A549 (cell line): Measurements from ENCODE around the gene ENTHD1. TPM values are rescaled to one million over a fixed set of nuclear protein-coding genes. Genes with fewer than 3 reads are reported as not detected.
"Not testable (repeated sequence)": the region's sequence is repeated elsewhere in the genome, so short reads cannot be mapped to it uniquely, and the experiment has no call there.

Experiments
- ATAC-seq, 2 experiments: fragments of 200-7000 bp in 1 of 2; fragments of >200 bp in 1 of 2; cut with Nextera tagmentation in 1 of 2; cut with Tn5 transposase in 1 of 2; 3 replicates each; pipeline versions ENCODE4 v1.8.0 to v1.9.1; 2018 to 2020; ENCODE audit warnings: mild to moderate bottlenecking in 1 of 2, moderate library complexity in 1 of 2
- CTCF ChIA-PET: fragments of 300-600 bp; sonication (Branson Sonifier 250); formaldehyde crosslinking; extraction: SDS; loops from one replicate; lab custom pipeline; 2021; ENCODE audit warnings: antibody characterized with exemption, inconsistent platforms; lab: Yijun Ruan, JAX
- POLR2A ChIA-PET: fragments of 350-600 bp; formaldehyde crosslinking; extraction: SDS; loops from one replicate; lab custom pipeline; 2021; ENCODE audit warnings: antibody characterized with exemption, inconsistent platforms; lab: Yijun Ruan, JAX
- DNase-seq, 2 experiments: peaks; one replicate each; pipeline versions ENCODE4 v3.0.0 to v3.0.0-alpha.2; 2011 to 2016; ENCODE audit warnings: low read depth in 1 of 2, low spot score in 1 of 2
- FAIRE-seq: peaks from 2 replicates; lab custom pipeline; 2011; peaks lifted over from hg19 to GRCh38; lab: Jason Lieb, UNC
- H3K27ac ChIP-seq, 2 experiments: fragments of >200 bp; sonication (Bioruptor Twin); formaldehyde crosslinking; 3 replicates each; pipeline ENCODE4 v1.5.1; 2016 to 2017
- H3K4me1 ChIP-seq: fragments of >200 bp; sonication (Bioruptor Twin); formaldehyde crosslinking; 3 replicates; pipeline ENCODE4 v1.6.1; 2016
- H3K4me2 ChIP-seq: fragments of >200 bp; sonication (Bioruptor Twin); formaldehyde crosslinking; 3 replicates; pipeline ENCODE4 v1.6.1; 2016
- H3K4me3 ChIP-seq: fragments of >200 bp; sonication (Bioruptor Twin); formaldehyde crosslinking; 3 replicates; pipeline ENCODE4 v1.5.1; 2016
- H3K9me3 ChIP-seq: fragments of >200 bp; sonication (Bioruptor Twin); formaldehyde crosslinking; 3 replicates; pipeline ENCODE4 v1.6.1; 2016
- CHD2 ChIP-seq: fragments of 150-350 bp; IDR thresholded peaks from 2 replicates; pipeline ENCODE4 v1.6.1; 2014; ENCODE audit warnings: low read length; ENCODE audit not compliant: partially characterized antibody
- CHD4 ChIP-seq: fragments of 200-600 bp; sonication (generic); IDR thresholded peaks from 2 replicates; pipeline ENCODE4 v1.6.1; 2016; ENCODE audit warnings: antibody characterized with exemption, mild to moderate bottlenecking, borderline replicate concordance
- EHMT2 ChIP-seq: fragments of 200-600 bp; sonication (generic); IDR thresholded peaks from 2 replicates; pipeline ENCODE4 v1.6.1; 2016; ENCODE audit warnings: antibody characterized with exemption, low read depth, mild to moderate bottlenecking, moderate library complexity
- ELK1 ChIP-seq: fragments of 150-350 bp; IDR thresholded peaks from 2 replicates; pipeline ENCODE4 v1.6.1; 2014; ENCODE audit warnings: low read depth, mild to moderate bottlenecking, low read length
- EP300 ChIP-seq, 2 experiments: fragments of >200 bp; sonication (Bioruptor Twin); formaldehyde crosslinking; IDR thresholded peaks; 2 replicates in 1 of 2; 3 replicates in 1 of 2; pipeline ENCODE4 v1.6.1; 2016 to 2017
- FOSL2 ChIP-seq, 2 experiments: fragments of 450-650 bp in 1 of 2; fragments of >200 bp in 1 of 2; sonication (Bioruptor Twin) in 1 of 2; formaldehyde crosslinking; IDR thresholded peaks; 2 replicates each; pipeline versions ENCODE4 v1.5.0 to v1.6.1; 2016 to 2020; ENCODE audit warnings: mild to moderate bottlenecking in 1 of 2, moderate library complexity in 1 of 2
- HEYL ChIP-seq: fragments of 250-450 bp; sonication (Bioruptor Pico); IDR thresholded peaks from 2 replicates; pipeline ENCODE4 v1.8.0; 2021; ENCODE audit warnings: mild to moderate bottlenecking, moderate library complexity
- KDM1A ChIP-seq: fragments of 200-600 bp; sonication (generic); IDR thresholded peaks from 2 replicates; pipeline ENCODE4 v1.6.1; 2016; ENCODE audit warnings: low read depth, mild to moderate bottlenecking
- MAFK ChIP-seq: fragments of 450-650 bp; IDR thresholded peaks from 2 replicates; pipeline ENCODE4 v1.6.1; 2014; ENCODE audit not compliant: partially characterized antibody
- MAZ ChIP-seq: fragments of 150-350 bp; IDR thresholded peaks from 2 replicates; pipeline ENCODE4 v1.6.1; 2014; ENCODE audit warnings: antibody characterized with exemption, low read depth, low read length, borderline replicate concordance
- NFE2L2 ChIP-seq: fragments of 150-350 bp; conservative IDR thresholded peaks from 2 replicates; pipeline ENCODE4 v1.6.1; 2014; ENCODE audit warnings: low read length
- NPAS2 ChIP-seq: fragments of 250-450 bp; sonication (Bioruptor Pico); IDR thresholded peaks from 2 replicates; pipeline ENCODE4 v1.8.0; 2022; ENCODE audit warnings: mild to moderate bottlenecking, moderate library complexity, borderline replicate concordance
- RCOR1 ChIP-seq: fragments of 150-350 bp; IDR thresholded peaks from 2 replicates; pipeline ENCODE4 v1.6.1; 2014; ENCODE audit warnings: antibody characterized with exemption, low read length, low read depth
- RFX5 ChIP-seq: fragments of 450-650 bp; IDR thresholded peaks from 2 replicates; pipeline ENCODE4 v1.7.1; 2014; ENCODE audit warnings: antibody characterized with exemption, mild to moderate bottlenecking, moderate library complexity
- RNF2 ChIP-seq: fragments of 200-600 bp; sonication (generic); IDR thresholded peaks from 2 replicates; pipeline ENCODE4 v1.6.1; 2016; ENCODE audit warnings: low read depth, mild to moderate bottlenecking, antibody characterized with exemption, moderate library complexity, borderline replicate concordance
- TFCP2L1 ChIP-seq: fragments of 250-450 bp; sonication (Bioruptor Pico); IDR thresholded peaks from 2 replicates; pipeline ENCODE4 v1.5.0; 2021; ENCODE audit warnings: mild to moderate bottlenecking
- ZC3H11A ChIP-seq: fragments of 450-650 bp; IDR thresholded peaks from 2 replicates; pipeline ENCODE4 v1.6.1; 2014; ENCODE audit warnings: antibody characterized with exemption, mild to moderate bottlenecking
- ZSCAN20 ChIP-seq: fragments of 250-450 bp; sonication (Bioruptor Pico); IDR thresholded peaks from 2 replicates; pipeline ENCODE4 v1.8.0; 2022; ENCODE audit warnings: mild to moderate bottlenecking, moderate library complexity
- WGBS: methylation state at CpG from one replicate; pipeline ENCODE4 v1.1.6; 2017; ENCODE audit errors: missing lambda C conversion rate; 5-methylcytosine and 5-hydroxymethylcytosine counted together
- polyA plus RNA-seq, 4 experiments: library from polyadenylated mRNA; depleted of rRNA in 3 of 4; stranded (reverse); fragments of >200 nt; fragmentation: RNase III in 1 of 4; extraction: RNeasy Plus Mini Kit Qiagen cat#74134 plus additional on column Dnase treatment in 1 of 4; gene quantifications; 2 replicates in 3 of 4; 3 replicates in 1 of 4; pipeline ENCODE4 v1.2.3, GENCODE V29; 2011 to 2017

ENTHD1 gene
- polyA plus RNA-seq, 2 of the 4 experiments (the other 2 are of a cell fraction) = not detected

DNA sequence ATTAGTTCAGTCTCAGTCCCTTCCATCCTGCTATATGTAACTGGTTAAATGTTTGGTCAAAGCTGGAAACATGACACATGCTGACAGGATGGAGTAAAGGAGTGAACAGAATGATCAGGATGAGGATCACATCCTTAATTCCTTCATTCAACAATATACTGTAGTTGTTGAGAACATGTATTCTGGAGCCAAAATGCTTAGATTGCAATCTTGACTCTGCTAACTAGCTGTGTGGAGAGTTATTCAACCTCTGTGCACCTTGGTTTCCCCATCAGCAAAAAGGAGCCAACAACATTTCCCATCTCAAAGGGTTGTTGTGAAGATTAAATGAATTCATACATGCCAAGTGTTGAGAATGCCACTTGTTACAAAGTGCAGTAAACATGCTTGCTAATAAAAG lies 12.8 kb downstream of the ENTHD1 start:
- H3K4me3 ChIP-seq = no peak overlapping the region
- TF ChIP-seq TFCP2L1 (CRISPR knock-in tag) (no peak), MAFK (peak; percentile 22)
- H3K4me2 ChIP-seq = no peak overlapping the region
- H3K27ac ChIP-seq = no peak overlapping the region
- no peaks in the 10 kb centered on the region for H3K4me1 ChIP-seq
- FAIRE-seq = no peak
- DNase-seq = no peak
- no peak for ATAC-seq
- no peaks in the 10 kb centered on the region for H3K9me3 ChIP-seq
- ChIA-PET CTCF (no interaction called here), POLR2A (no interaction called here)

DNA sequence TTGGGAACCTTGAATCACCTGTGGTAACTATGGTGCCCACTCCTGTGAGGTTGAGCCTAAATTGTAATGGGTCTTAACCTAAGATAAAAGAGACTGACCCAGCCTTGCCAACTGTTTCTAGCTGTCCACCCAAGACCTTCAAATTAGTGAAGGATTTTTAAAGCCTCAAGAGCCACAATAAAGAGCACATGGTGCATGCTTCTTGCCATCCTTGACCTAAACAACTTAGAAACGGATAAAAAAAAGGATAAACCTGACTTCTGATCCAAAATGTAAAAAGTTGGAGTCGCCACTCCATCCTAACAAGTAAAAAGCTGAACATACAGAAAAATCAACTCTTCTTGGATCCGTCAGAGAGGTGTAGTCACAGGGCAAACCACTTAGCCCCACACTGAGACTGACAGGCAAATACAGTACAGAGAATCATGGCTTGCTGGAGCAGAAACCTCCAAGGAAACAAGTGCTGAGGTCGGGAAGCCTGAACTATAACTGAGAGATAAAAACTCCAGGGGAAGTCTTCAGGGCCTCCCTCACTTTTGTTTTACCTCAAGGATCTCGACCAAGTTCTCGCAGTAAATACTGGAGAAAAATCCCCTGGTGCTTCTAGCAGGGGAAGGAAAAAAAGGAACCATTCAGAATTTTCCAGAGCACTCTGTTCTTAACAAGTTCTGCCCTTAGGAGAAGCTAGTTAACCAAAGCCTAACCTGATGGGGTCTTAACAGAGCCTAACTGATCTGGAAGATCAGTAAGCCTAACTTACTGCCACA lies 16.3 kb downstream of the ENTHD1 start:
- 19% methylated on average over 6 of the region's 6 CpGs for WGBS
- TF ChIP-seq NFE2L2 (no peak), MAZ (no peak), ZC3H11A (no peak), FOSL2 (IDR thresholded peaks at IDR 0.05) (no peak), FOSL2 (CRISPR knock-in tag; IDR thresholded peaks at IDR 0.05) (no peak), NPAS2 (CRISPR knock-in tag) (no peak), KDM1A (no peak), RNF2 (no peak), TFCP2L1 (CRISPR knock-in tag) (no peak), EHMT2 (no peak), RCOR1 (no peak), RFX5 (no peak), CHD4 (no peak), CHD2 (no peak), ZSCAN20 (CRISPR knock-in tag) (no peak), HEYL (no peak), MAFK (no peak)

DNA sequence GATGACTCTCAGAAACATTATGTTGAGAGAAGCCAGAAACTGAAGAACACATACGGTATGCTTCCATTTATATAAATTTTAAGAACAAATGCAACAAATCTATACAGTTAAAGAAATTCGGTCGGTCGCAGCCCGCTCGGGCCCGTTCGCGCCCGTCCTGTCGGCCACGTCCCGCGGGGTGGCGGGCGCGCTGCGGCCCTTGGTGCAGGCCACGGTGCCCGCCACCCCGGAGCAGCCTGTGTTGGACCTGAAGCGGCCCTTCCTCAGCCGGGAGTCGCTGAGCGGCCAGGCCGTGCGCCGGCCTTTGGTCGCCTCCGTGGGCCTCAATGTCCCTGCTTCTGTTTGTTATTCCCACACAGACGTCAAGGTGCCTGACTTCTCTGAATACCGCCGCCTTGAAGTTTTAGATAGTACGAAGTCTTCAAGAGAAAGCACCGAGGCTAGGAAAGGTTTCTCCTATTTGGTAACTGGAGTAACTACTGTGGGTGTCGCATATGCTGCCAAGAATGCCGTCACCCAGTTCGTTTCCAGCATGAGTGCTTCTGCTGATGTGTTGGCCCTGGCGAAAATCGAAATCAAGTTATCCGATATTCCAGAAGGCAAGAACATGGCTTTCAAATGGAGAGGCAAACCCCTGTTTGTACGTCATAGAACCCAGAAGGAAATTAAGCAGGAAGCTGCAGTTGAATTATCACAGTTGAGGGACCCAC lies 18.2 kb downstream of the ENTHD1 start:
- H3K4me1 ChIP-seq, H3K9me3 ChIP-seq, H3K4me3 ChIP-seq, H3K4me2 ChIP-seq, POLR2A ChIA-PET, FAIRE-seq, H3K27ac ChIP-seq, DNase-seq: not testable (repeated sequence)
- CTCF ChIA-PET = interaction anchor here (1.0 kb wide), 1 partner anchor 340 kb away, joined by 3 read pairs; no protein-coding TSS in a partner anchor
- ATAC-seq = peak in 1 of 2 experiments; percentile 94; a peak in 3 of 6 replicates
- WGBS = 76% methylated on average over 26 of the region's 42 CpGs

More for the DNA sequence above, 16.3 kb downstream of the ENTHD1 start:
- ATAC-seq = no peak
- CTCF ChIA-PET = no interaction called here
- Histone ChIP-seq H3K4me1 (no peaks in the 10 kb centered on the region), H3K4me3 (no peak overlapping the region), H3K27ac (no peak overlapping the region), H3K4me2 (no peak overlapping the region), H3K9me3 (no peaks in the 10 kb centered on the region)
- DNase-seq = no peak
- FAIRE-seq = no peak
- POLR2A ChIA-PET = no interaction called here

DNA sequence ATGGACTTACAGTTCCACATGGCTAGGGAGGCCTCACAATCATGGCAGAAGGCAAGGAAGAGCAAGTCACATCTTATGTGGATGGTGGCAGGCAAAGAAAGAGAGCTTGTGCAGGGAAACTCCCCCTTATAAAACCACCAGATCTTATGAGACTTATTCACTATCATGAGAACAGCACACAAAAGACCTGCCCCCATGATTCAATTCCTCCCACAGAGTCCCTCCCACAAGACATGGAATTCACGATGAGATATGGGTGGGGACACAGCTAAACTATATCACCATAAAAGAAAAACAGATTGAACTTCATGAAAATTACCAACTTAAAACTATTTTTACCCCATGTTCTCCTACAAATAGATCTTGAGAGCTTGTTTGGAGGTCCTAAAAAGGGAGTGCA lies 19.6 kb downstream of the ENTHD1 start:
- H3K4me3 ChIP-seq = no peak overlapping the region
- POLR2A ChIA-PET = no interaction called here
- CTCF ChIA-PET = interaction anchor here (1.3 kb wide), 1 partner anchor 314 kb away, joined by 4 read pairs; no protein-coding TSS in a partner anchor
- ATAC-seq = no peak
- no peak overlapping the region for H3K4me2 ChIP-seq
- no peak for FAIRE-seq
- TF ChIP-seq EP300 (IDR thresholded peaks at IDR 0.05) = no peak
- TF ChIP-seq ELK1 = no peak
- H3K9me3 ChIP-seq = no peaks in the 10 kb centered on the region
- no peak overlapping the region for H3K27ac ChIP-seq
- WGBS = 18% methylated on average over 1 of the region's 1 CpG
- no peaks in the 10 kb centered on the region for H3K4me1 ChIP-seq
- no peak for DNase-seq
